NCI-H146 treated with DMSO at 0.1 percent for 48 hours (cell line): ENCODE results near the gene TUBB3.
"Not testable (repeated sequence)": the region's sequence is repeated elsewhere in the genome, so short reads cannot be mapped to it uniquely, and the experiment has no call there.

ENCODE experiments used
- DNase-seq: peaks from one replicate; lab custom pipeline; 2025; ENCODE audit not compliant: unreplicated experiment; lab: John Stamatoyannopoulos, UW

The TUBB3 gene

GRCh38 chr16:89922884-89923639, at the start of gene TUBB3:
TUBB3 (plus strand) TSS chr16:89923342; CDS start chr16:89923402, 60 bp downstream.
- peak; percentile 56 for DNase-seq

GRCh38 chr16:89873972-89874689, 49.0 kb upstream of the TUBB3 start:
- peak; percentile 51 for DNase-seq

- DNase-seq, result not testable (repeated sequence)
Measured at GRCh38 chr16:89879123-89879522, 44.0 kb upstream of the TUBB3 start.

- no peak for DNase-seq
Measured at GRCh38 chr16:89880477-89881367, 42.4 kb upstream of the TUBB3 start.

GRCh38 chr16:89881368-89881730, 41.8 kb upstream of the TUBB3 start:
- no peak for DNase-seq

- no peak for DNase-seq
Measured at GRCh38 chr16:89883346-89884040, 39.6 kb upstream of the TUBB3 start.

GRCh38 chr16:89884041-89884421, 39.1 kb upstream of the TUBB3 start:
- no peak for DNase-seq

- no peak for DNase-seq
Measured at GRCh38 chr16:89887243-89887642, 35.9 kb upstream of the TUBB3 start.

- DNase-seq, result no peak
Measured at GRCh38 chr16:89890200-89890599, 32.9 kb upstream of the TUBB3 start.

- DNase-seq, result no peak
Measured at GRCh38 chr16:89890886-89891657, 32.1 kb upstream of the TUBB3 start.

GRCh38 chr16:89892055-89892630, 31.0 kb upstream of the TUBB3 start:
- no peak for DNase-seq

GRCh38 chr16:89892635-89893034, 30.5 kb upstream of the TUBB3 start:
- DNase-seq, result no peak

GRCh38 chr16:89893642-89894548, 29.2 kb upstream of the TUBB3 start:
- DNase-seq, result no peak

- no peak for DNase-seq
Measured at GRCh38 chr16:89895482-89896250, 27.5 kb upstream of the TUBB3 start.

GRCh38 chr16:89897204-89897603, 25.9 kb upstream of the TUBB3 start:
- no peak for DNase-seq

- DNase-seq, result no peak
Measured at GRCh38 chr16:89898201-89898967, 24.8 kb upstream of the TUBB3 start.

- DNase-seq, result no peak
Measured at GRCh38 chr16:89899879-89900481, 23.2 kb upstream of the TUBB3 start.
